Panc1 (cell line): Measurements from ENCODE around the gene LRRFIP1. TPM values are rescaled to one million over a fixed set of nuclear protein-coding genes. Genes with fewer than 3 reads are reported as not detected.

Source experiments
- ATAC-seq: fragments of 200-7000 bp; cut with Tn5 transposase; 2 replicates; pipeline ENCODE4 v1.9.1; 2020; ENCODE audit warnings: mild to moderate bottlenecking, moderate library complexity
- BruUV-seq: library from RNA; stranded (reverse); fragments of 400-500 nt; replicated peaks from 2 replicates; lab custom pipeline; 2021; lab: Mats Ljungman, UMichigan
- CTCF ChIA-PET: fragments of 300-600 bp; sonication (Branson Sonifier 250); formaldehyde crosslinking; loops from one replicate; lab custom pipeline; 2022; ENCODE audit warnings: antibody characterized with exemption; lab: Charles Lee
- POLR2A ChIA-PET: fragments of 300-600 bp; sonication (Branson Sonifier 250); formaldehyde crosslinking; loops from one replicate; lab custom pipeline; 2022; ENCODE audit warnings: antibody characterized with exemption; lab: Charles Lee
- DNase-seq: peaks from one replicate; pipeline ENCODE4 v3.0.0-alpha.2; 2010; ENCODE audit warnings: low read depth, low spot score
- H3K27ac ChIP-seq: 2 replicates; pipeline ENCODE4 v1.5.1; 2011; ENCODE audit warnings: mild to moderate bottlenecking, low read length, inconsistent platforms
- H3K27me3 ChIP-seq: fragments of 200-500 bp; sonication (Bioruptor generic); 2 replicates; pipeline ENCODE4 v1.6.0; 2014; ENCODE audit warnings: low read length, inconsistent platforms; ENCODE audit not compliant: control insufficient read depth, insufficient read depth
- H3K36me3 ChIP-seq: fragments of 200-500 bp; sonication (Bioruptor generic); 2 replicates; pipeline ENCODE4 v1.5.1; 2014; ENCODE audit warnings: inconsistent platforms, mild to moderate bottlenecking, low read length, moderate library complexity; ENCODE audit not compliant: control insufficient read depth, insufficient read depth
- H3K4me1 ChIP-seq: 2 replicates; pipeline ENCODE4 v1.5.1; 2011; ENCODE audit warnings: inconsistent platforms, mild to moderate bottlenecking, low read length, moderate library complexity; ENCODE audit not compliant: control insufficient read depth, insufficient read depth
- H3K4me3 ChIP-seq, 2 experiments: 2 replicates each; pipeline ENCODE4 v1.5.1; 2011 to 2012; ENCODE audit warnings: low read depth in 2 of 2, low read length in 2 of 2, mild to moderate bottlenecking in 2 of 2, inconsistent platforms in 1 of 2, moderate library complexity in 1 of 2
- H3K9me3 ChIP-seq: fragments of 200-500 bp; sonication (Bioruptor generic); 2 replicates; pipeline ENCODE4 v1.5.1; 2014; ENCODE audit warnings: low read depth, mild to moderate bottlenecking, inconsistent platforms, low read length, moderate library complexity; ENCODE audit not compliant: control insufficient read depth, insufficient read depth
- CTCF ChIP-seq: fragments of 450-650 bp; IDR thresholded peaks from 2 replicates; pipeline ENCODE4 v1.5.1; 2017; ENCODE audit warnings: mild to moderate bottlenecking
- POLR2AphosphoS5 ChIP-seq: IDR thresholded peaks from 2 replicates; pipeline ENCODE4 v1.6.1; 2012; ENCODE audit warnings: mild to moderate bottlenecking, low read depth, low read length, moderate library complexity
- REST ChIP-seq, 2 experiments: IDR thresholded peaks; 2 replicates each; pipeline ENCODE4 v1.6.1; 2011 to 2012; ENCODE audit warnings: low read depth in 2 of 2, control low read depth in 1 of 2, low read length in 1 of 2, mild to moderate bottlenecking in 1 of 2, moderate library complexity in 1 of 2; ENCODE audit not compliant: insufficient read depth in 1 of 2
- SIN3A ChIP-seq: IDR thresholded peaks from 2 replicates; pipeline ENCODE4 v1.6.1; 2012; ENCODE audit warnings: low read depth, mild to moderate bottlenecking, low read length, moderate library complexity, borderline replicate concordance; ENCODE audit not compliant: insufficient read depth
- TCF7L2 ChIP-seq: IDR thresholded peaks from 2 replicates; pipeline ENCODE4 v1.6.1; 2011; ENCODE audit warnings: mild to moderate bottlenecking, low read depth, low read length, inconsistent platforms
- in situ Hi-C: cut with HindIII; loops from 2 replicates; pipeline ENCODE4 v1.10.0; 2016; ENCODE audit warnings: low sequenced_read_pairs, low pct_unique_long_range_greater_than_20kb
- intact Hi-C: fragments of 100-400 bp; cut with micrococcal nuclease; formaldehyde crosslinking; loops from one replicate; pipeline ENCODE4 v1.10.0; 2022; ENCODE audit not compliant: unreplicated experiment
- total RNA-seq: library from RNA; stranded (reverse); gene quantifications from one replicate; pipeline ENCODE4 v1.2.1, GENCODE V29; 2021; ENCODE audit not compliant: unreplicated experiment

Gene LRRFIP1
- total RNA-seq, 1 experiment from 2014 or later: 121 TPM

- in situ Hi-C loops: no loop called here
These were observed 119.1 kb downstream of the LRRFIP1 start for GRCh38 chr2:237746302-237747080.

GRCh38 chr2:237747189-237747588, 119.8 kb downstream of the LRRFIP1 start:
- POLR2A ChIA-PET: no interaction called here
- no peaks in the 10 kb centered on the region for H3K27me3 ChIP-seq
- intact Hi-C loops (loop anchor here (10.0 kb wide), 1 partner anchor 152 kb away; the partner anchor contains the start of gene RAB17), in situ Hi-C loops (no loop called here)
- peaks cover 16% of the 10 kb centered on the region for H3K4me1 ChIP-seq
- ATAC-seq (no peak), DNase-seq (no peak)
- BruUV-seq: no TSS peak
- peaks cover 3% of the 10 kb centered on the region for H3K36me3 ChIP-seq
- no peaks in the 10 kb centered on the region for H3K9me3 ChIP-seq
- no peak overlapping the region for H3K27ac ChIP-seq
- no peak overlapping the region for H3K4me3 ChIP-seq
- CTCF ChIA-PET: interaction anchor here (3.4 kb wide), 1 partner anchor 73 kb away, joined by 23 read pairs; no protein-coding TSS in a partner anchor
- TF ChIP-seq REST (IDR thresholded peaks at IDR 0.05; ENCODE audit: insufficient read depth in 1 of 2, low read depth in 2 of 2, low read length in 1 of 2): no peak
- TF ChIP-seq POLR2AphosphoS5: no peak
- no peak for TF ChIP-seq CTCF
- TF ChIP-seq TCF7L2: no peak

More at GRCh38 chr2:237746302-237747080, 119.1 kb downstream of the LRRFIP1 start:
- intact Hi-C loops: loop anchor here (10.0 kb wide), 1 partner anchor 152 kb away; the partner anchor contains the start of gene RAB17
- DNase-seq: no peak
- H3K27me3 ChIP-seq: no peaks in the 10 kb centered on the region
- peaks cover 3% of the 10 kb centered on the region for H3K36me3 ChIP-seq
- CTCF ChIA-PET: interaction anchor here (3.4 kb wide), 1 partner anchor 73 kb away, joined by 23 read pairs; no protein-coding TSS in a partner anchor
- no peak for ATAC-seq
- H3K4me3 ChIP-seq: no peak overlapping the region
- no peak overlapping the region for H3K27ac ChIP-seq
- no TSS peak for BruUV-seq
- H3K4me1 ChIP-seq: peaks cover 16% of the 10 kb centered on the region
- POLR2A ChIA-PET: no interaction called here
- TF ChIP-seq SIN3A (no peak), POLR2AphosphoS5 (no peak), CTCF (no peak), TCF7L2 (no peak), REST (IDR thresholded peaks at IDR 0.05; ENCODE audit: insufficient read depth in 1 of 2, low read depth in 2 of 2, low read length in 1 of 2) (no peak)
- H3K9me3 ChIP-seq: no peaks in the 10 kb centered on the region
